ENCODE measurements around the gene OBSCN. TPM values are rescaled to one million over a fixed set of nuclear protein-coding genes. Genes with fewer than 3 reads are reported as not detected.

OBSCN gene
- total and polyA plus RNA-seq, 10 of the 15 experiments (the other 5 are each of a cell fraction or from before 2014, with no cell fraction given): 0.01 to 0.36 (median 0.08) TPM; not detected in 2

DNA sequence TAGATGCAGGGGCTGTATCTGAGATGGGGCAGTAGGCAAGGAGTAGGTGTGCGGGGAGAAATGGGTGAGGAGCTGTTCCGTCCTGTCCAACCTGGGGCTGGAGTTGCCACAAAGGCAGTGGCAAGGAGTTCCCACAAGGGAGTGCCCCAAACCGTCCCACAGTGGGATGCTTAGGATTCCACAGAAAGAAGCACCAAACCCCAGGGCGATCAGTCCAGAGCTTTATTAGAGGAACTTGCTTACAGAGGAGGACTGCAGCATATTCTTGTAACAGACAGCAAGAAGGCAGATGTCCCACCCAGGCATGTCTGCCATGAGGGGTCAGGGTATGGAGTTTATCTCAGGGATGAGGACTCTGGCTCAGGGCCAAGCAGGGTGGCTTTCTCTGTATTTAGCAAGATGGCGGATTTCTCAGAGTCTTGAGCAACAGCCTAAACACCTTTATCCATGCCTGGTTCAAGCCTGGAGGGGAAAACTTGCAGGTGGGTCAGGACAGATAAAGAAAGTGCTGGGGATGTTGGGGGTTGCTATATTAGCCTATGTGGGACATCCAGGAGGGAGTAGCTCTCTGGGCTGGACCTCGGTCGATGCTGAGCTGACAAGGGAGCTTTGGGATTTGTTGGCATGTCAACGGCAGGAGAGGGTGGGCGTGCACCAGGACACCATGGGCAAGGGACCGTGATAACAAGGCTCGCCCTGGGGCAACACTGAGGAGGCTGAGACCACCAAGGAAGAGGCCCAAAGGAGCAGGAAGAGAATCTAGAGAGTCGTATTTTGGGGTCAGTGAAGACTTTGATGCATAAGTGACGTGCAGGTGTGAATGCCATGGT, 32.8 kb downstream of the OBSCN start (continued):
- TF ChIP-seq ATF3 (IDR thresholded peaks at IDR 0.05; ENCODE audit: borderline replicate concordance, extremely low read depth, low read depth, low read length) (no peak), HDAC6 (IDR thresholded peaks at IDR 0.05; ENCODE audit: unreplicated experiment) (no peak), SMARCA5 (IDR thresholded peaks at IDR 0.05) (no peak), HDGF (IDR thresholded peaks at IDR 0.05) (no peak), RELA (IDR thresholded peaks at IDR 0.05; ENCODE audit: borderline replicate concordance, partially characterized antibody) (no peak), FOXM1 (IDR thresholded peaks at IDR 0.05; ENCODE audit: low read depth, low read length) (no peak), MEF2A (IDR thresholded peaks at IDR 0.05; ENCODE audit: insufficient read depth, low read depth, low read length) (no peak), LARP7 (IDR thresholded peaks at IDR 0.05) (no peak), FOS (IDR thresholded peaks at IDR 0.05; ENCODE audit: borderline replicate concordance, extremely low read depth, insufficient read length) (no peak), ATF2 (IDR thresholded peaks at IDR 0.05; ENCODE audit: low read length) (no peak), MYB (IDR thresholded peaks at IDR 0.05; ENCODE audit: borderline replicate concordance, low read depth, low read length) (no peak), ZNF207 (IDR thresholded peaks at IDR 0.05; ENCODE audit: borderline replicate concordance) (no peak)
- TF ChIP-seq, protein P1, sequence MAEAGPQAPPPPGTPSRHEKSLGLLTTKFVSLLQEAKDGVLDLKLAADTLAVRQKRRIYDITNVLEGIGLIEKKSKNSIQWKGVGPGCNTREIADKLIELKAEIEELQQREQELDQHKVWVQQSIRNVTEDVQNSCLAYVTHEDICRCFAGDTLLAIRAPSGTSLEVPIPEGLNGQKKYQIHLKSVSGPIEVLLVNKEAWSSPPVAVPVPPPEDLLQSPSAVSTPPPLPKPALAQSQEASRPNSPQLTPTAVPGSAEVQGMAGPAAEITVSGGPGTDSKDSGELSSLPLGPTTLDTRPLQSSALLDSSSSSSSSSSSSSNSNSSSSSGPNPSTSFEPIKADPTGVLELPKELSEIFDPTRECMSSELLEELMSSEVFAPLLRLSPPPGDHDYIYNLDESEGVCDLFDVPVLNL (IDR thresholded peaks at IDR 0.05; ENCODE audit: low read depth, low read length): no peak
- TF ChIP-seq, protein P2, sequence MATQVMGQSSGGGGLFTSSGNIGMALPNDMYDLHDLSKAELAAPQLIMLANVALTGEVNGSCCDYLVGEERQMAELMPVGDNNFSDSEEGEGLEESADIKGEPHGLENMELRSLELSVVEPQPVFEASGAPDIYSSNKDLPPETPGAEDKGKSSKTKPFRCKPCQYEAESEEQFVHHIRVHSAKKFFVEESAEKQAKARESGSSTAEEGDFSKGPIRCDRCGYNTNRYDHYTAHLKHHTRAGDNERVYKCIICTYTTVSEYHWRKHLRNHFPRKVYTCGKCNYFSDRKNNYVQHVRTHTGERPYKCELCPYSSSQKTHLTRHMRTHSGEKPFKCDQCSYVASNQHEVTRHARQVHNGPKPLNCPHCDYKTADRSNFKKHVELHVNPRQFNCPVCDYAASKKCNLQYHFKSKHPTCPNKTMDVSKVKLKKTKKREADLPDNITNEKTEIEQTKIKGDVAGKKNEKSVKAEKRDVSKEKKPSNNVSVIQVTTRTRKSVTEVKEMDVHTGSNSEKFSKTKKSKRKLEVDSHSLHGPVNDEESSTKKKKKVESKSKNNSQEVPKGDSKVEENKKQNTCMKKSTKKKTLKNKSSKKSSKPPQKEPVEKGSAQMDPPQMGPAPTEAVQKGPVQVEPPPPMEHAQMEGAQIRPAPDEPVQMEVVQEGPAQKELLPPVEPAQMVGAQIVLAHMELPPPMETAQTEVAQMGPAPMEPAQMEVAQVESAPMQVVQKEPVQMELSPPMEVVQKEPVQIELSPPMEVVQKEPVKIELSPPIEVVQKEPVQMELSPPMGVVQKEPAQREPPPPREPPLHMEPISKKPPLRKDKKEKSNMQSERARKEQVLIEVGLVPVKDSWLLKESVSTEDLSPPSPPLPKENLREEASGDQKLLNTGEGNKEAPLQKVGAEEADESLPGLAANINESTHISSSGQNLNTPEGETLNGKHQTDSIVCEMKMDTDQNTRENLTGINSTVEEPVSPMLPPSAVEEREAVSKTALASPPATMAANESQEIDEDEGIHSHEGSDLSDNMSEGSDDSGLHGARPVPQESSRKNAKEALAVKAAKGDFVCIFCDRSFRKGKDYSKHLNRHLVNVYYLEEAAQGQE (IDR thresholded peaks at IDR 0.05; ENCODE audit: low read depth, low read length): no peak
